Uterus (tissue), 2 donors: Measurements from ENCODE around the gene NHLH1.

ENCODE experiments used
- POLR2A ChIP-seq, 2 donors: fragments of 450-650 bp; IDR thresholded peaks; one replicate each; pipeline ENCODE4 v1.6.1; 2016; ENCODE audit warnings: antibody characterized with exemption in 2 of 2, mild to moderate bottlenecking in 1 of 2, moderate library complexity in 1 of 2
- TF ChIP-seq, protein P1 (sequence below), 4 experiments: fragments of 200-600 bp in 2 of 4; fragments of 450-650 bp in 2 of 4; sonication (generic) in 2 of 4; IDR thresholded peaks; one replicate each; pipeline ENCODE4 v1.5.1; 2016 to 2019; ENCODE audit warnings: antibody characterized with exemption in 4 of 4, mild to moderate bottlenecking in 2 of 4, moderate library complexity in 1 of 4

DNA sequence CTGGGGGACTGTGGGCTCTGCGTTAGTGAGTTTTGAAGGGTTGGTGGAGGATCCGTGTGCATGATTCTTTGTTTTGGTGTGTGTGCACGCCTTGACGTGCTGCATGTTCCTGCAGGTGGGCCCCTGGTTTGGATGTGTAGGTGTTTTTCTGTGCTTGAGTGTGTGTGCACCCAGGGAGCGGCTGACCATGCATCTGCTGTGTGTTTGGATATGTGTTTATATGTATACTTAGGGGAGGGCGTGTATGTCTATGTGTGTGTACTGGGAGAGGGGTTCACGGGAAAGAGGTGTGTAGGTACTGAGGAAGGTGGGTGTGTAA, 34.6 kb downstream of the NHLH1 start:
- TF ChIP-seq, protein P1, sequence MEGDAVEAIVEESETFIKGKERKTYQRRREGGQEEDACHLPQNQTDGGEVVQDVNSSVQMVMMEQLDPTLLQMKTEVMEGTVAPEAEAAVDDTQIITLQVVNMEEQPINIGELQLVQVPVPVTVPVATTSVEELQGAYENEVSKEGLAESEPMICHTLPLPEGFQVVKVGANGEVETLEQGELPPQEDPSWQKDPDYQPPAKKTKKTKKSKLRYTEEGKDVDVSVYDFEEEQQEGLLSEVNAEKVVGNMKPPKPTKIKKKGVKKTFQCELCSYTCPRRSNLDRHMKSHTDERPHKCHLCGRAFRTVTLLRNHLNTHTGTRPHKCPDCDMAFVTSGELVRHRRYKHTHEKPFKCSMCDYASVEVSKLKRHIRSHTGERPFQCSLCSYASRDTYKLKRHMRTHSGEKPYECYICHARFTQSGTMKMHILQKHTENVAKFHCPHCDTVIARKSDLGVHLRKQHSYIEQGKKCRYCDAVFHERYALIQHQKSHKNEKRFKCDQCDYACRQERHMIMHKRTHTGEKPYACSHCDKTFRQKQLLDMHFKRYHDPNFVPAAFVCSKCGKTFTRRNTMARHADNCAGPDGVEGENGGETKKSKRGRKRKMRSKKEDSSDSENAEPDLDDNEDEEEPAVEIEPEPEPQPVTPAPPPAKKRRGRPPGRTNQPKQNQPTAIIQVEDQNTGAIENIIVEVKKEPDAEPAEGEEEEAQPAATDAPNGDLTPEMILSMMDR (IDR thresholded peaks at IDR 0.05): no peak
- no peak for TF ChIP-seq POLR2A (IDR thresholded peaks at IDR 0.05)
